ENCODE measurements around the gene CEP104. TPM values are rescaled to one million over a fixed set of nuclear protein-coding genes. Genes with fewer than 3 reads are reported as not detected.

CEP104 gene
- total and polyA plus RNA-seq, 9 of the 15 experiments (the other 6 are each of a cell fraction or from before 2014, with no cell fraction given): 11.2 to 63.4 (median 42.6) TPM

GRCh38 chr1:3856923-3857790 lies at the start of gene CEP104, which contains the start of gene DFFB (continued):
- no peak for TF ChIP-seq HNRNPK (IDR thresholded peaks at IDR 0.05; ENCODE audit: low read depth, low read length, poor library complexity, severe bottlenecking)
- TF ChIP-seq SRSF1 (IDR thresholded peaks at IDR 0.05; ENCODE audit: low read depth, low read length): no peak
- TF ChIP-seq BRF1 (IDR thresholded peaks at IDR 0.05; ENCODE audit: borderline replicate concordance, extremely low read depth, insufficient read length): no peak
- no peak for TF ChIP-seq ZNF518B (CRISPR knock-in tag; IDR thresholded peaks at IDR 0.05)
- TF ChIP-seq ZNF24 (IDR thresholded peaks at IDR 0.05): no peak
- TF ChIP-seq ZHX1 (conservative IDR thresholded peaks at IDR 0.05; ENCODE audit: low read length): no peak
- 0 out of 2 replicates have a peak, but pooled peaks have one; percentile 24 for TF ChIP-seq MTA3 (IDR thresholded peaks at IDR 0.05; ENCODE audit: borderline replicate concordance)
- TF ChIP-seq ZBTB12 (CRISPR knock-in tag; IDR thresholded peaks at IDR 0.05): peak; percentile 41; the same call in 1 of the 2 replicates
- TF ChIP-seq ZBTB17 (CRISPR knock-in tag; IDR thresholded peaks at IDR 0.05): peak; percentile 68; the same call in 1 of the 2 replicates
- no peak for TF ChIP-seq ARID3A (IDR thresholded peaks at IDR 0.05; ENCODE audit: borderline replicate concordance, low read depth, low read length)
- no peak for TF ChIP-seq THRA (IDR thresholded peaks at IDR 0.05)
- no peak for TF ChIP-seq SPI1 (IDR thresholded peaks at IDR 0.05; ENCODE audit: borderline replicate concordance, low read depth, low read length)
- no peak for TF ChIP-seq SMARCC2 (IDR thresholded peaks at IDR 0.05; ENCODE audit: low read depth)
- no peak for TF ChIP-seq EHMT2 (IDR thresholded peaks at IDR 0.05)
